OCI-M2 (cell line): ENCODE measurements around the gene YAE1.

Experiments
- DNase-seq: peaks from one replicate; lab custom pipeline; 2025; ENCODE audit not compliant: unreplicated experiment; lab: John Stamatoyannopoulos, UW

The YAE1 gene

GRCh38 chr7:39606941-39607340, 40.7 kb downstream of the YAE1 start:
- DNase-seq: no peak

GRCh38 chr7:39607865-39608264, 41.7 kb downstream of the YAE1 start:
- no peak for DNase-seq

GRCh38 chr7:39608278-39608677, 42.1 kb downstream of the YAE1 start:
- DNase-seq: no peak

GRCh38 chr7:39609113-39609934, 43.1 kb downstream of the YAE1 start:
- DNase-seq: no peak

GRCh38 chr7:39609935-39610263, 43.7 kb downstream of the YAE1 start:
- no peak for DNase-seq

- DNase-seq: no peak
These were observed 47.4 kb downstream of the YAE1 start for GRCh38 chr7:39613577-39613976.

GRCh38 chr7:39614299-39614698, 48.1 kb downstream of the YAE1 start:
- no peak for DNase-seq

GRCh38 chr7:39615350-39615975, 49.3 kb downstream of the YAE1 start:
- no peak for DNase-seq

GRCh38 chr7:39616138-39616537, 49.9 kb downstream of the YAE1 start:
- no peak for DNase-seq

GRCh38 chr7:39617005-39617404, 50.8 kb downstream of the YAE1 start:
- no peak for DNase-seq

GRCh38 chr7:39618868-39619267, 52.7 kb downstream of the YAE1 start:
- DNase-seq: no peak

GRCh38 chr7:39620486-39620885, 54.3 kb downstream of the YAE1 start:
- DNase-seq: no peak

GRCh38 chr7:39621261-39621660, 55.1 kb downstream of the YAE1 start:
- DNase-seq: no peak

GRCh38 chr7:39621784-39622411, 55.7 kb downstream of the YAE1 start:
- DNase-seq: no peak
